Measurements from ENCODE around the gene NQO2. TPM values are rescaled to one million over a fixed set of nuclear protein-coding genes. Genes with fewer than 3 reads are reported as not detected.

Gene NQO2
- total RNA-seq, 1 experiment from 2014 or later, result 26.8 TPM

GRCh38 chr6:3036861-3037637 lies 37.4 kb downstream of the NQO2 start:
- intact Hi-C loops (cut with micrococcal nuclease), result no loop called here
- no peaks in the 10 kb centered on the region for H3K27me3 ChIP-seq (ENCODE audit: low read length)
- no peaks in the 10 kb centered on the region for H4K20me1 ChIP-seq (ENCODE audit: low read length)
- H3K4me3 ChIP-seq (ENCODE audit: low read length), result no peak overlapping the region
- H3K4me2 ChIP-seq (ENCODE audit: low read length), result no peak overlapping the region
- ATAC-seq (no peak), DNase-seq (no peak)
- no peaks in the 10 kb centered on the region for H3K9me2 ChIP-seq (replicated peaks; ENCODE audit: low read length)
- H2AFZ ChIP-seq (ENCODE audit: low read length), result no peak overlapping the region
- CTCF ChIA-PET, result interaction anchor here (0.6 kb wide), 1 partner anchor 83 kb away, joined by 4 read pairs; no protein-coding TSS in a partner anchor
- H3K79me2 ChIP-seq (ENCODE audit: low read length), result no peaks in the 10 kb centered on the region
- H3K4me1 ChIP-seq (ENCODE audit: insufficient read depth, low read length), result no peaks in the 10 kb centered on the region
- H3K9ac ChIP-seq (ENCODE audit: low read length), result no peak overlapping the region
- H3K9me3 ChIP-seq (ENCODE audit: low read length), result no peaks in the 10 kb centered on the region
- no TSS peak for BruUV-seq (replicated peaks)
- no peak overlapping the region for H3K27ac ChIP-seq (ENCODE audit: low read length)
- TF ChIP-seq CTCF (conservative IDR thresholded peaks at IDR 0.05; ENCODE audit: low read depth, low read length) (no peak), EZH2phosphoT487 (IDR thresholded peaks at IDR 0.05; ENCODE audit: borderline replicate concordance, low read length) (no peak), EZH2 (IDR thresholded peaks at IDR 0.05; ENCODE audit: low read length, unreplicated experiment) (no peak)
- POLR2A ChIA-PET (ENCODE audit: unreplicated experiment), result no interaction called here
- H3F3A ChIP-seq (ENCODE audit: low read length, unreplicated experiment), result no peaks in the 10 kb centered on the region
- no peaks in the 10 kb centered on the region for H3K36me3 ChIP-seq (ENCODE audit: low read depth, low read length)

GRCh38 chr6:3037638-3038365 lies 38.1 kb downstream of the NQO2 start:
- no peaks in the 10 kb centered on the region for H3K36me3 ChIP-seq (ENCODE audit: low read depth, low read length)
- no peak overlapping the region for H3K4me2 ChIP-seq (ENCODE audit: low read length)
- H3K4me3 ChIP-seq (ENCODE audit: low read length), result no peak overlapping the region
- H3K27ac ChIP-seq (ENCODE audit: low read length), result no peak overlapping the region
- intact Hi-C loops (cut with micrococcal nuclease), result no loop called here
- BruUV-seq (replicated peaks), result no TSS peak
- no peak overlapping the region for H2AFZ ChIP-seq (ENCODE audit: low read length)
- ATAC-seq (no peak), DNase-seq (no peak)
- no peaks in the 10 kb centered on the region for H3K27me3 ChIP-seq (ENCODE audit: low read length)
- H3K79me2 ChIP-seq (ENCODE audit: low read length), result no peaks in the 10 kb centered on the region
- H3K9me3 ChIP-seq (ENCODE audit: low read length), result no peaks in the 10 kb centered on the region
- TF ChIP-seq EZH2 (IDR thresholded peaks at IDR 0.05; ENCODE audit: low read length, unreplicated experiment), result no peak
- no peak for TF ChIP-seq EZH2phosphoT487 (IDR thresholded peaks at IDR 0.05; ENCODE audit: borderline replicate concordance, low read length)
- TF ChIP-seq CTCF (conservative IDR thresholded peaks at IDR 0.05; ENCODE audit: low read depth, low read length), result no peak
- H3K9ac ChIP-seq (ENCODE audit: low read length), result no peak overlapping the region
- H4K20me1 ChIP-seq (ENCODE audit: low read length), result no peaks in the 10 kb centered on the region
- no peaks in the 10 kb centered on the region for H3F3A ChIP-seq (ENCODE audit: low read length, unreplicated experiment)
- CTCF ChIA-PET, result interaction anchor here (0.6 kb wide), 1 partner anchor 39 kb away, joined by 5 read pairs; no protein-coding TSS in a partner anchor
- H3K4me1 ChIP-seq (ENCODE audit: insufficient read depth, low read length), result no peaks in the 10 kb centered on the region
- H3K9me2 ChIP-seq (replicated peaks; ENCODE audit: low read length), result no peaks in the 10 kb centered on the region
- POLR2A ChIA-PET (ENCODE audit: unreplicated experiment), result no interaction called here

GRCh38 chr6:3039384-3039783 lies 39.7 kb downstream of the NQO2 start:
- intact Hi-C loops (cut with micrococcal nuclease), result no loop called here
- H3K9ac ChIP-seq (ENCODE audit: low read length), result no peak overlapping the region
- CTCF ChIA-PET, result no interaction called here
- no peak for TF ChIP-seq EZH2 (IDR thresholded peaks at IDR 0.05; ENCODE audit: low read length, unreplicated experiment)
- no peak for TF ChIP-seq CTCF (conservative IDR thresholded peaks at IDR 0.05; ENCODE audit: low read depth, low read length)
- no peak for TF ChIP-seq EZH2phosphoT487 (IDR thresholded peaks at IDR 0.05; ENCODE audit: borderline replicate concordance, low read length)
- no peaks in the 10 kb centered on the region for H3K9me3 ChIP-seq (ENCODE audit: low read length)
- H2AFZ ChIP-seq (ENCODE audit: low read length), result no peak overlapping the region
- H4K20me1 ChIP-seq (ENCODE audit: low read length), result no peaks in the 10 kb centered on the region
- DNase-seq (no peak), ATAC-seq (no peak)
- H3F3A ChIP-seq (ENCODE audit: low read length, unreplicated experiment), result no peaks in the 10 kb centered on the region
- H3K79me2 ChIP-seq (ENCODE audit: low read length), result no peaks in the 10 kb centered on the region
- H3K27me3 ChIP-seq (ENCODE audit: low read length), result no peaks in the 10 kb centered on the region
- POLR2A ChIA-PET (ENCODE audit: unreplicated experiment), result no interaction called here
- H3K4me3 ChIP-seq (ENCODE audit: low read length), result no peak overlapping the region
- no TSS peak for BruUV-seq (replicated peaks)
- H3K4me2 ChIP-seq (ENCODE audit: low read length), result no peak overlapping the region
- H3K9me2 ChIP-seq (replicated peaks; ENCODE audit: low read length), result no peaks in the 10 kb centered on the region
- no peak overlapping the region for H3K27ac ChIP-seq (ENCODE audit: low read length)
- no peaks in the 10 kb centered on the region for H3K4me1 ChIP-seq (ENCODE audit: insufficient read depth, low read length)
- H3K36me3 ChIP-seq (ENCODE audit: low read depth, low read length), result no peaks in the 10 kb centered on the region

All from PC-3 (cell line).